Ramos (cell line): ENCODE results near the gene COL27A1.

ENCODE experiments used
- in situ Hi-C: fragments of 300-500 bp; cut with MboI; formaldehyde crosslinking; loops from one replicate; pipeline ENCODE4 v1.14.3; 2022; ENCODE audit warnings: low sequenced_read_pairs; ENCODE audit not compliant: unreplicated experiment

Gene COL27A1

DNA sequence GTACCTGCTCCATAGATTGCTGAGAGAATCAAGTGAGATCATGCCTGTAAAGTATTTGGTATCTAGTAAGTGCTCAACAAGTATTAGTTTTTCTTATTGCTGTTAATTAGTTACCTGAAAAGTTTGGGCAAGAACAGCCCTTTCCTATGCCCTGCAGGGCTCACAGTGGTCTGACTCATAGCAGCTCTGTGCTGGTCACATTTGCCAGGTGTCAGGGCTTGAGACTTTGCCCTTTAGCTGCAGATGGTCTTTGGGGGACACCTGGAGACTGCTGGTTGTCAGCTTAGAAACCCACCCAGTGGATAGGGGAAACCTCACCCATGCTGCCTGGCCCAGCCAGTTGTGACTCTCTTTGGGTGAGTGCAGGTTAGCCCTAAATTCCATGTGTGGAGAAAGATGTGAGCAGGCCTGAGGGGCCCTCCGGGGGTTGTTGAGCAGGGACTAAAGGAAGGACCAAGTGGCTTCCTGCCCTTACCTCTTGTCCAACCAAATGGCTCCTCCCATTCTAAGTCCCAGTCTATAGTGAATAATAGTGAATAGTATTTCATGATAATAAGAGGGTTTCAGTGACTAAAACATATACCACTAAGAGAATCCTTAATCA lies 9.0 kb downstream of the COL27A1 start:
- in situ Hi-C loops = no loop called here

DNA sequence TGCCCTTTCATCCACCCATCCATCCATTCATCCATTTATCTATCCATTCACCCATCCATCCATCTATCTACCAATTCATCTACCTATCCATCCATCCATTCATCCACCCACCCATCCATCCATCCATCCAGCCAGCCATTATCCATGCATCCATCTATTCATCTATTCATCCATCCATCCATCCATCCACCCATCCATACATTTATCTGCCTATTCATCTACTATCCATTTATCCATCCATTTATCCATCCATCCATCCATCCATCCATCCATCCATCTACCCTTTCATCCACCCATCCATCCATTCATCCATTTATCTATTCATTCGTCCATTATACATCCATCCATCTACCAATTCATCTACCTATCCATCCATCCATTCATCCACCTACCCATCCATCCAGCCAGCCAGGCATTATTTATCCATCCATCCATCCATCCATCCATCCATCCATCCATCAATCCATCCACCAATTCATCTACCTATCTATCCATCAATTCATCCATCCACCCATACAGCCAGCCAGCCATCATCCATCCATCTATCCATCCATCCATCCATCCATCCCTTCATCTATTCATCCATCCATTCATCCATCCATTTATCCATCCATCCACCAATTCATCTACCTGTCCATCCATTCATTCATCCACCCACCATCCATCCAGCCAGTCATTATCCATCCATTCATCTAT lies 10.2 kb downstream of the COL27A1 start:
- in situ Hi-C loops = no loop called here

DNA sequence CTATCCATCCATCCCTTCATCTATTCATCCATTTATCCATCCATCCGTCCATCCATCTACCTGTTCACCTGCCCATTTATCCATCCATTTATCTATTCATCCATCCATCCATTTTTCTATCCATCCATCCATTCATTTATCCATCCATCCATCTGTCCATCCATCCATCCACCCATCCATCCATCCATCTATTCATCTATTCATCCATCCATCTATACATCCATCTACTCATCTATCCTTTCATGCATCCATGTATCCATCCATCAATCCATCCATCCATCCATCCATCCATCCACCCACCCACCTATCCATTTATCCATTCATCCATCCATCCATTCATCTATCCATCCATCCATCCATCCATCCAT lies 10.8 kb downstream of the COL27A1 start:
- in situ Hi-C loops = no loop called here

DNA sequence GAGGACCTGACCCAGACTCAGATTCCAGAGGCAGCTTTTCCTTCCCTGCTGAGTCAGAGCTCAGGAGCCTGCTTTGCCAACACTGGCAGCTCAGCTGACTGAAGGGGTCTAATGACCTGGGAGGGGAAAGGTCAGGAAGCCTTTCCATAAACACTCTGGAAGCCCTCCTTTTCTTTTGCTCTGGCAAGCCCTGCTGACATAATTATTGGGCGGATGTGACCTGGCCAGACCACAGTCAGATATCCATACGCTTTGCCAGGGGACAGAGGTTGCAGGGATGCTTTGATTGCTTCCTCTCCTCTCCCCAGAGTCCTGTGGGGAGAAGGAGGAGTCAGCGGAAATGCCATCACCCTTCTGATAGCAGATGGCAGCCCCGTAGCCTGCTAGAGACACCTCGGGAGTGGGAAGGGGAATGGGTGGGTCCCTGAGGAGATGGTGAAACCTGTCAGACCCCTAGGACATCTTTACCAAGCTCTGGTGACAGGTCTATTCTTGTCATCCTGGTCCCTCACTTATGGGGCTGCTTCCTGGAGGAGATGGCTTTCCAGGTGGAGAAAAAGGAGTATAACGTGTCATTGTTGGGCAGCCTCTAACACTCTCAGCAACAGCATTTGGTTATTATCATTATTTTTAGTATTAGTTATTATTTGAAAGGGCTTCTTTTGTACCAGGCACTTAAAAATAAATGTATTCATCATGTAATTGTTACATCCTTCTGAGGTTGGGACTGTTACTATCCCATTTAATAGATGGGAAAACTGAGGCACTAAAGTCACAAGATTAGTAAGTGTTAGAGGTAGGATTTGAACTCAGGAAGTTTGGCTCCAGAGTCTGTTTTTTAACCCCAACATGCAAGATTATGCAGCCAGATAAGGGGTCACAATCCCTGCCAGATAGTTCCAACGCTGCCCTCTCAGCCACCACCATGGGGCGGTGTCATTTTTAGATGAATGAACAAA lies 11.6 kb downstream of the COL27A1 start:
- in situ Hi-C loops = no loop called here

DNA sequence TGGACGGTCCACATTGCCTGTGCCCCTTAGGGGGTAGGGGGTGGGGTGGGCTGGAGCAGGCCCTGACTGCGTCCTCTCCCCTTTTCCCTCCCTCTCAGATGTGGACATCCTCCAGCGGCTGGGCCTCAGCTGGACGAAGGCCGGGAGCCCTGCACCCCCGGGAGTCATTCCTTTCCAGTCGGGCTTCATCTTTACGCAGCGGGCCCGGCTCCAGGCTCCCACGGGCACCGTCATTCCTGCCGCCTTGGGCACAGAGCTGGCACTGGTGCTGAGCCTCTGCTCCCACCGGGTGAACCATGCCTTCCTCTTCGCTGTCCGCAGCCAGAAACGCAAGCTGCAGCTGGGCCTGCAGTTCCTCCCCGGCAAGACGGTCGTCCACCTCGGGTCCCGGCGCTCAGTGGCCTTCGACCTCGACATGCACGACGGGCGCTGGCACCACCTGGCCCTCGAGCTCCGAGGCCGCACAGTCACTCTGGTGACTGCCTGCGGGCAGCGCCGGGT lies 12.3 kb downstream of the COL27A1 start:
- in situ Hi-C loops = no loop called here

DNA sequence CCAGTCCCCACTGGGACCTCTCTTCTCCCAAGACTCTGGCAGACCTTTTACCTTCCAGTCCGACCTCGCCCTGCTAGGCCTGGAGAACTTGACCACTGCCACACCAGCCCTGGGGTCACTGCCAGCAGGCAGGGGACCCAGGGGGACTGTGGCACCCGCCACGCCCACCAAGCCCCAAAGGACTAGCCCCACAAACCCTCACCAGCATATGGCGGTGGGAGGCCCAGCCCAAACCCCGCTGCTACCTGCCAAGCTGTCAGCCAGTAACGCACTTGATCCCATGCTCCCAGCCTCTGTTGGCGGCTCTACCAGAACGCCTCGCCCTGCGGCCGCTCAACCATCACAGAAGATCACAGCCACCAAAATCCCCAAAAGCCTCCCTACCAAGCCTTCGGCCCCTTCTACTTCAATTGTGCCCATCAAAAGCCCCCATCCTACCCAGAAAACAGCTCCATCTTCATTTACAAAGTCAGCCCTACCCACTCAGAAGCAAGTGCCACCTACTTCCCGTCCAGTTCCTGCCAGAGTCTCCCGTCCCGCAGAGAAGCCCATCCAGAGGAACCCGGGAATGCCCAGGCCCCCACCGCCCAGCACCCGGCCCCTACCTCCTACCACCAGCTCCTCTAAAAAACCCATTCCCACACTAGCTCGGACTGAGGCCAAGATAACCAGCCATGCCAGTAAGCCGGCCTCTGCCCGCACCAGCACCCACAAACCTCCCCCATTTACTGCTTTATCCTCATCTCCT lies 13.1 kb downstream of the COL27A1 start:
- in situ Hi-C loops = no loop called here

DNA sequence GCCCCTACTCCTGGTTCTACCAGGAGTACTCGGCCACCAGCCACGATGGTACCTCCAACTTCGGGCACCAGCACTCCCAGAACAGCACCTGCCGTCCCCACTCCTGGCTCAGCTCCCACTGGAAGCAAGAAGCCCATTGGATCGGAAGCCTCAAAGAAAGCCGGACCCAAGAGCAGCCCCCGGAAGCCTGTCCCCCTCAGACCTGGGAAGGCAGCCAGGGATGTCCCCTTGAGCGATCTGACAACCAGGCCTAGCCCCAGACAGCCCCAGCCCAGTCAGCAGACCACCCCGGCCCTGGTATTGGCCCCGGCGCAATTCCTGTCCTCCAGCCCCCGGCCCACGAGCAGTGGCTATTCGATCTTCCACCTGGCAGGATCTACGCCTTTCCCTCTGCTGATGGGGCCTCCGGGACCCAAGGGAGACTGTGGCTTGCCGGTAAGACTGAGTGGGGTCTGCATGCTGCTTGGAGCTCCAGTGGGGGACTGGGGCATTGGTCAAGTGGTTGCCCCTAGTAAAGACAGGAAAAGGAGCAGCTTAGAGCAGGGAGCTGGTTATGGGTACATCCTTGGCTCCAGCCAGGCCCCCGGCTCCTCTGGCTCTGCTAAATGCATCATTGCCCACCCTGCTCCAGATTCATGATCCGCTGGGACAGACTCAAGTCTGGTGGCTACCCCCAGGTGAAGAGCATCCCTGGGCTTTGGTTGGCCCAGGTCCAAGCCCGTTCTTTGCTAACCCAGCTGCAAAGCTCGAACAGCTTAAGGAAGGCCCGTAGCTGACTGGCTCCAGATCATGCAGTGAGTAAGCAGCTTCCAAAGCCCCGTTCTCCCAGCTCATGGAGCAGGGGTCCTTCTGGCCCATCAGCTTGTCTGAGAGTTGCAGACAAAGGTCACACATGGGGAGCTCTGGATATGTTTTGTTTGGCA lies 14.0 kb downstream of the COL27A1 start:
- in situ Hi-C loops = no loop called here

DNA sequence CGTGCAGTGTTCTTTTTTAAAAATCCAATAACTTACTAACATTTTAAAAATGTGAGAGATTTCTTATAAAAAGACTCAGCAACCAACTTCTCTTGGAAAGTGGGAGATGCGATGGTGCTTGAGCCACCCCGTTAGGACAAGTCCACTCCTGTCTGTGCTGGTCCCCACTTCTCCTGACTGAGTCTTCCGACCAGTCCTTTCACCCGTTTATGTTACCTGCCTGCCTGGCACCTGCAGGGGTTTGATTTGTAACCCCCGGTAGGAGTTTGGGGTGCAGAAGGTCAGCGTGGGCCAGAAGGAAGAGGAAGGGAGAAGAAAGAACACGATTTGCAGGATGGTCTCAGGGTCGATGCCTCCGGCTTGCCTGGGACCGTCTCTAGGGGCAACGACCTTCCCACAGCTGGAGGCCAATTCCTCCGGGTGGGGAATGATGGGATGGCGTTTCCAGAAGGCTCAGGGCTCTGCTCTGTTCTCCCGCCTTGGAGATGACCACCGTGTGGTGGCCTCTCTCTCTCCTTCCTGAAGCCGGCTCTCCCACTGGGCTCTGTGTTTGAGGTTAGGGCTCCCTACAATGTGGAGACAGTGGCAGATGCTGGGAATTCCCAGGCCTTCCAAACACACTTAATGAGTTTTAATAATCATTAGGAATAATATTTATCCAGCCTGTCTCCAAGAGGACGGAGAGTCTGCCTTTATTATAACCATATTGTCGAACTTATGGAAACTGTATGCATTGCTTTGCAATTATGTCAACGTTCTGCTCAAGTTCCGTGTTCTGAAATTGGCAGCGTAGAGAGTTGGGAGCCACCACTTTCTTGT lies 14.8 kb downstream of the COL27A1 start:
- in situ Hi-C loops = no loop called here

DNA sequence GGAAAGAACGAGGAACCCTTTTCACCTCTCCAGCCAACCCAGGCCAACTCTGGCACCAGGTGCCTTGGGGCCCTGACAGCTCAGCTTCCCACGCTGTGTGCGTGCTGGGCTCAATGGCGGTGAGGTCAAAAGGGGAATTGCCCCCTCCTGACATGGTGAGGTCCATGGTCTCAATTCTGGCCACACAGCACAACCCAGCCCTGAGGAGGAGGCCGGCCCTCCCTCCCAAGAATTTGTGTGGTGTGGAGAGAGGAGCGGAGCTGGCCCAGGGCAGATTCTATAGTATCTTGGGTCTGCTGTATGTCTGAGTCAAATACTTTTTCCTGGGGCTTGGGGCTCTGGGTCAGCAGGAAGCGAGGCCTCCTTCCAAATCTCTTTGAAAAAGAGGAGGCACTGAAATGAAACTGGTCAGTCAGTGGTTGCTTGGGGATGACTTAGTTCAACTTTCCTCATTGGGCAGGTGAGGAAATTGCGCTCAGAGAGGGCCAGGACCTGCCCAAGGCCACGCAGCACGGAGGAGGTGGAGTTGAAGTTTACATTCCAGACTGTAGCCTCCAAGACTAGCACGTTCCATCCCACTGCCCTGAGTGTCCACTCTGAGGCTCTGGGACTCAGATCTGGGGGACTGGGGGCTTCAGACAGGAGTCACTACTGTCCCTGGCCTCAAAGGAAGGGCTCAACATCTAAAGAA lies 15.6 kb downstream of the COL27A1 start:
- in situ Hi-C loops = no loop called here

DNA sequence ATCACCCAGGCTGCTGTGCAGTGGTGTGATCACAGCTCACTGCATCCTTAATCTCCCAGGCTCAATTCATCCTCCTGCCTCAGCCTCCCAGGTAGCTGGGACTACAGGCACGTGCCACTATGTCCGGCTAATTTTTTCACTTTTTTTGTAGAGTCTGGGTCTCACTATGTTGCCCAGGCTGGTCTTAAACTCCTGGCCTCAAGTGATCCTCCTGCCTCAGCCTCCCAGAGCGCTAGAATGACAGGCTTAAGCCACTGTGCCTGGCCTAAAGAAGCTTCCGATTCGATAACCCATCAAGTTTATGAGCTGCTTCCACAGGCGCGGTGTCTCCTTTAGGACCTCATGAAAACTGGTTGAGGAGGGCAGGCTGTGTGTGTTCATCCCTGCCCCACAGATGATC lies 16.2 kb downstream of the COL27A1 start:
- in situ Hi-C loops = no loop called here

DNA sequence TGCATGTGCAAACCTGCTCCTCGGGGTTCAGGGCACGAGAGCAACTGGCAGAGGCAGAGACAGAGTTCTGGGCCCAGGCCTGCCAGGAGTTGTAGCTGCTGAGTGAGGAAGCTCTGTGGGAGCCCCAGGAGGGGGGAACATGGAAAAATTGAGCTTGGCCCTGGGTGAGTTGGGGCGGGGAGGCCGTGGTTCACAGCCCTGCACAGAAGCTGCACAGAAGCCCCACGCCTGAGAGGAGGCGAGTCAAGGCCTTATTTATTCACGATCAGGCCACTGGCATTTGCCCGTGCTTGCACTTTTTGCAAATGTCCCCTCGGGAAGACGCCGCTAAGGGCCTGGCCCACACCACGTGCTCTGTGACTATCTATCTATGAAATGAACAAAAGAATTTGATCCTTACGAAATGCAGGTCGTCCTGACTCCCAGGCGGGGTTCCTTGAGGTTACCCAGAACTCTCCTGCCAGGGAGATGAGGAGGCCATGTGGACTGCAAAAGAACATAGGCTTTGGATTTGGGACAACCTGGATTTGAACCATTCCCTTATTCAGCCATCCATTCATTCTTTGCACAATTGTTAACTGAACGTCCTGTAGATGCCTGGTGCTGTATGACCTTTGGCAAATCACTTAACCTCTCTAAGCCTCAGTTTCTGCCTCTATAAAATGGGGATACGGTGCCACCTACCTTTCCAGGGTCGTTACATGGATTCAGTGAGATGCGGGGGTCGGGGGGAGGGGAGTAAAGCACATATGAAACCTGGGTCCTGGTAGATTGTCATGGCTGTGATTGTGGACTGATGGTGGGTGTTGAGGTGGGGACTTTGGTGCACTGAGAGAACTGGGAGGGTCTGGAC lies 17.9 kb downstream of the COL27A1 start:
- in situ Hi-C loops = no loop called here

DNA sequence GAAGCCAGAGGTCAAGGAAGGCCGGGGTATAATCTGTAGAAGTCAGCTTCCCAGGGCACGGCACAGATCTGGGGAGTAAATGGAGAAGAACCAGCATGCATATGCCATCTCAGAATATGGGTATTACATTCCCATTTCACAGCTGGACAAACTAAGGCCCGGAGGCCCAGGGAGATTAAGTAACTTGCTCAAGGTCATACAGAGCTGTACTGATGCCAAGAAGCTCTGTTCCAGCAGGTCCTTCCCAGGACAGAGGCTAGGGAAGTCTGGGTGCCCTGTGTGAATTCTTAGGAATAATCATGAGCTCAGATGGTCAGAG lies 19.2 kb downstream of the COL27A1 start:
- in situ Hi-C loops = no loop called here

DNA sequence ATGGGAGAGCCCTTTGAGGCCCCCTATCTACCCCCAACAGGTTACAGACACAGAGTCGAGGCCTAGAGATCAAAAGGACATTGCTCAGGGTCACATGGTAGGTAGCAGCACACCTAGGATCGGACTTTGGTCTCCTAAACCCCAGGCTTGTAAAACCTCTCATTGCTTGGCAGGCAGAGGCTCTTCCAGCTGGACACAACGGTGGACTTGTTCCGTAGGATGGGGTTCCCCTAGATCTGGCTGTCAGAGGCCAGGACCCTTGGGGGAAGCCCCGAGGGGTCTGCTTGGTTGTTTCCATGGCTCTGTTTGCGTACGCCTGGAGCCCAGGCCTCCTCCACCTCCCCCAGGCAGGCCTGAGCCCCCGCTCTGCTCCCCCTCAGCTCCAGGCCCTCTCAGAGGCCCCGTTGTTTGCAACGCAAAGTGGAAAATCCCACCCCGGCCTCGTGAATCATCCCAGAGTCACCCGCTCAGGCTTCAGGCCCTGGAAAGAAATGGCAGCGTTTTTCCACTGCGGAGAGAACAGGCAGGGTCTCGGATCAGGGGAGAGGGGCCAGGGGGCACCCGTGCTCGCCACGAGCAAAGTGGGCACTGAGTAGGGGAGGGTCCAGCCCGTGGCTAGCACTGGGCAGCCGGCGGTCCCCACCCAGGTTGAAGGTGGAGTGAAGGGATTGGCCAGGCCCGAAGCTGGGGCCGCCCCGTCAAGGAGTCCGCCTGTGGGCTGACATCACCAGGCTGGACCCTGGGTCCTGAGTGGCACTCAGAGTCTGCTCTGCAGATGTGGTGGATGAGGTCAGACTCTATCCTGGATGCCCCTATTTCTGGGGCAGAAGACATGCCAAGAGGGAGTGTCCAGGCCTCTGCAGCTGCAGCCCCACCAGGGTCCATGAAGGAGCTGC lies 19.8 kb downstream of the COL27A1 start:
- in situ Hi-C loops = no loop called here

DNA sequence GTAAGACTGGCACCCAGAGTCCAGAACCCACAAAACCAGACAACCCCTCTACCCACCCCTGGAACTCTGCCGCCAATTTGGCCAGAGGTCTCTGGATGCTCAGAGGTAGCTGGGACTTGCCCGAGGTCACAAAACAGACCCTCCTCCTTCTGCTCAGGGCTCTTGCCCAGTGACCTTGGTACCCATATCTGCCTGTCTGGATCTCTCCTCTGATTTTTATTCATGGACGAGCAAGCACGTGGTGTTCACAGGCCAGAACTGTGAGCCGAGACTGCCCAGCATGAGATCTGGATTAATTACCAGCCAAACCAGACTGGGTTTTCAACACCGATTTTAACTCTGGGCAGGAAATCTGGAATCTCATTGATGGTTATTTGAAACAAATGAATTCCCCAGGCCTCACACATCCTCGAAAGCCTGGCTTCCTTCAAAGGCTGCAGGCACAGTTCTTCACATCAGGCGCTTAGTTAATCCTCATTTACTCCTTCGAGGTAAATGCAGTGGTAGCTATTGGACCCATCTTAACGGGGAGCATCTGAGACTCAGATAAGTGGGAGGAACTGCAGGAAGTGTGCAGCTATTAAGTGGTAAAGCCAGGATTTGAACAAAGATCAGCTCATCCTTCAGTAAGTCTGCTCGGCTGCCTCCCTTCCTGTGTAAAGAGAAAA lies 21.4 kb downstream of the COL27A1 start:
- in situ Hi-C loops = no loop called here

DNA sequence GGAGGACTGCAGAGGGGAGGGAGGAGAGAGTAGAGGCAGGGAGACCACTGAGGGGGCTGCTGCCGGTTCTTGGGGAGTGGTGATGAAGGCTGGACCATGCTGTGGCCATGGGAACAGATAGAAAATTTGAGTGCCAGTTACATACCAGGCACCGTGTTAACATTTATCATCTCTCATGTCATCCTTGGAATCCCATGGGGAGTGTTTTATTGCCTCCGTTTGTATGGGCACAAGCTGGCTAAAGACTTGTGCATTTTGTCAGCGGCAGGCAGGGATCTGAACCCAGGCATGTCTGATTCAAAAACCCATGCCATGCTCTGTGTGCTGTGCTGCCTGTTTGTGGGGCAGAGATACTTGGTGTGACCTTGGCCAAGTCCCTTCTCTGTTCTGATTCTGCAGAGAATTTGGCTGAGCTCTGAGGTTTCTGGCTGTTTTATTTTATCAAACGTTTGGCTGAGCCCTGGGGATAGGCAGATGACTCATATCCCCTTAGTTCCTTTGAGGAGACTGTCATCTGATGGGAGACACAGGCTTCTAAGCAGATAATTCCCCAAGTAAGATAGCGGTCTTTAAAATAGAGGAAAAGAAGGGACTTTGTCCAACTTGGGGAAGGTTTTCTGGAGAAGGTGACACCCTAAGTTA lies 22.2 kb downstream of the COL27A1 start:
- in situ Hi-C loops = no loop called here
